SIG-M5 treated with dmso at 0.1 percent for 504 hours (cell line): ENCODE data around the gene DOCK3.
"Not testable (repeated sequence)": the region's sequence is repeated elsewhere in the genome, so short reads cannot be mapped to it uniquely, and the experiment has no call there.

Source experiments
- DNase-seq: peaks from one replicate; lab custom pipeline; 2025; ENCODE audit not compliant: unreplicated experiment; lab: John Stamatoyannopoulos, UW

DOCK3 gene

DNA sequence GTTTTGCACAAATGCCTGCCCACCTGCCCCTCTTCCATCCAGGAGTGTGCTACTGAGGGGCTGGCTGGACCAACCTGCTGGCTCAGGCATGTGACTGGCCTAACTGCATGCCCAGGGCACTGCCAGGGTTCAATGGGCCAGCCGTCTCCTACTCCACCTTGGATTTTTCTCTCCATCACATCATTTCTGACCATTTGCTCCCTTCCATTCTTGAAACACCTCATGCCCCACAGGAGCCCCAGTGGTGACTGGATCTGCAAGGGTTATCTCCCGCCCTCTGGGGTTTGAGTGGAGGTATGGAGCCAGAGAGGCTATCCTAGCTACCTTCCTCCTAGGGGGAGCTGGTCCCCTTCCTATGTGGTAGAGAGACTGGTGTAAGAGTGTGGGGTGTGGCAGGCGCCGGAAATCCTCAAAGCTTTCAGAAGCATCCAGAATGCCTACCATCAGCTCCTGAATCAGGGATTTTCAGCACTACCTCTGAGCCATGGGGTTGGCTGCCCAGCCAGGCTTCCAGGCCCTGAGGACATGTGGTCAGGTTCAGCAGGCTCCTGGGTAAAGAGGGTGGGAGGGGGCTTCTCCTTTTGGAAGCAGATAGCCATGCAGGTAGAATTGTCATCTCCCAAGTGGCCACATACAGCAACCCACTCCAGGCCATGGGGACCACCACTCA, 707.5 kb downstream of the DOCK3 start:
- no peak for DNase-seq

DNA sequence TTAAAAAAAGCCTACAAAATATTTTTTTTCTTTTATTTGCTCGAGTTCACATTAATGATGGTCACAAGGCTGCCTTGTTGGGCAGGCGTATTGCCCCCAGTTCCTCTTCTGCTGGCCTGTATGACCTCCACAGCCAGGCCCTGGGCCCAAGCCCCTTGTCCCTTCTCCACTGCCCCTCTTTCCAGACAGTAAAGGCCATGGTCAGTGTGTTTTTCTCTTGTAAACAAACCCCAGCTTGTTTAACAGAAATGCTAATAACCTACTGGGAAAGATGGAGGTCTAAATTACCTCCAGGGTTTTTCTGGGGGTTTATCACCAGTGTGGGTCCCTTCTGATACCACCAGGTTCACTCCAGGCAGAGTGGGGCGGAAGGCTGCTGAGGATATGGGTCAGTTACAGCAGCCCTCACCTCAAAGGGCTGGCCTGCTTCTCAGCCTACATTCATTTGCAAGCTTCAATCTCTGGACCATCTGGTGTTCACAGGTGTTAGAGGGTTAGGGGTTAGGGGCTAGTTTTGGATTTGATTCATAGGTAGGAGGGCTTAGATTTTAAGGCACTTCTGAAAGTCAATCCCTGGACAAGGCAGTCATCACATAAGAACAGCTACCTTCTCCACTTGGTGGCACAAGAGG, 708.3 kb downstream of the DOCK3 start:
- DNase-seq = no peak

GRCh38 chr3:51384055-51384725, 709.5 kb downstream of the DOCK3 start:
- DNase-seq = no peak

DNA sequence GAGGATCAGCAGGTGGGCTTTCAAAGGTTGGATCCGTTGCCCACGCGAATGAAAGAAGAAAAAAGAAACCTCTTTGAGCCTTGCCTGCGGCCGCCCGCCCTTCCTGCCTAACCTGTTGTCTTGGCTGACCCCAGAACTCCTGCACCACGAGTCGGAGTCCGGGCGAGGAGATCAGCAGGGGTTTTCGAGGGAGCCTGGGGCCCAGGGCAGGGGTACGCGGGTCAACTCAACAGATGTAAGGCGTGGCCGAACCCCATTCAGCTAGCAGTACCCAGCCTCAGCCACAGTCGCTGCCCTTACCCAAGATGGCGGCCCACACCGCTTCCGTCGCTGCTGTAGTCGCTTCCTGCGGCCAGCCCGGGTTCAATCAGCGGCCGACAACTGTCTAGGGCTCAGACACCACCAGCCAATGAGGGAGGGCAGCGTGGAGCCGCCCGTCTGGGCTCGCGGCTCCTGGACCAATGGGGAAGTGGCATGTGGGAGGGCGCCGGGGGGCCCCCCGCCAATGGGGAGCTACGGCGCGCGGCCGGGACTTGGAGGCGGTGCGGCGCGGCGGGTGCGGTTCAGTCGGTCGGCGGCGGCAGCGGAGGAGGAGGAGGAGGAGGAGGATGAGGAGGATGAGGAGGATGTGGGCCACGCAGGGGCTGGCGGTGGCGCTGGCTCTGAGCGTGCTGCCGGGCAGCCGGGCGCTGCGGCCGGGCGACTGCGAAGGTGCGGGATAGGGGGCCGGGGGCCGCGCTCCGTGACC, 710.2 kb downstream of the DOCK3 start, which contains the start of gene MANF:
Gene MANF, plus strand, starts transcription at position 566 of the 748 bp plus-strand sequence. Its CDS starts 52 bp downstream, at position 618.
- peak; percentile 97 for DNase-seq

DNA sequence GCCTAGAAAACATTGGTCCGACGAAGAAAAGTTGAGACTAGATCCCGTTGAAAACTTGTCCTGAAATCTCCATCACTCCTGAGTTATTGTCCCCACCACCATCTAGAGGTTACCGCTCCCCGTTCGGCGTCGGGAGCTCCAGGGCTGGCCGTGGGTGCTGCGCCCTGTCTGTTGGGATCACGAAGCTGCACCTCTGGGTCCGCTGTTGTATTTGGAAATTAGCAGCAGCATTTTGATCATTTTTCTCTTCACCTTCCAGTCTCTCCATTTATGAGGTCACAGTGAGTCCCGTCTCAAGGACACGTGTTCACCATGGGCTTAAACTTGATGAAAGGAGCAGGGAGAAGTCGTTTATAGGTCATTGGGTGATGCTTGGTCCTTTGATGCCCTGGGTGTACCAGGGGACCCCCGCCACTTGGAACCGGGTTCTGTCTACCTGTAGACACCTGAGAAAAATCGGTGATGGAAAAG, 710.9 kb downstream of the DOCK3 start:
- DNase-seq = no peak

DNA sequence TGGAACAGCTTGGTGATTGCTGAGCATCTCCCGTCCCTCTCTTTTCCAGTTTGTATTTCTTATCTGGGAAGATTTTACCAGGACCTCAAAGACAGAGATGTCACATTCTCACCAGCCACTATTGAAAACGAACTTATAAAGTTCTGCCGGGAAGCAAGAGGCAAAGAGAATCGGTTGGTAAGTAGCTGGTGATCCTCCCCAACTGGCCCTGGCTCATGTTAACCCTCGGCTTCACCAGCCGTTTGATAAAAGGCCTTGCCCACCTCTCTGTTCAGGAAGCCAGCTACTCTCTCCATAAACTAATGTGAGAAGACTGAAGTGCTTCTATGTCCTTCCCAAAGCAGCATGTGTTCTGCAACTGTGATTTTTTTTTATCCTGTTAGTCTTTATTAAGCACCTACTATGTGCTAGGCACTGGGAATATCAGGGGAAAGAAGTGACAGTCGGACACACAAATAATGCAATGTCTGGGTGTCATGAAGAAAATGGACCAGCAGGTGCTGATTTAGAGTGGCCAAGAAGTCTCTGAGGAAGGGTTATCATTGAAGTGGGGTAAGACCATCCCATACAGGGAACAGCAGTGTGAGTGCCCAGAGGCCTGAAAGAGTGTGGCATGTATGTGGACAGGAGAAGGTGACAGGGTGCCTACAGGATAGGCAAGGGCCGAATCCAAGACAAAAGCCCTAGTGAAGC, 711.6 kb downstream of the DOCK3 start:
- peak; percentile 40 for DNase-seq

DNA sequence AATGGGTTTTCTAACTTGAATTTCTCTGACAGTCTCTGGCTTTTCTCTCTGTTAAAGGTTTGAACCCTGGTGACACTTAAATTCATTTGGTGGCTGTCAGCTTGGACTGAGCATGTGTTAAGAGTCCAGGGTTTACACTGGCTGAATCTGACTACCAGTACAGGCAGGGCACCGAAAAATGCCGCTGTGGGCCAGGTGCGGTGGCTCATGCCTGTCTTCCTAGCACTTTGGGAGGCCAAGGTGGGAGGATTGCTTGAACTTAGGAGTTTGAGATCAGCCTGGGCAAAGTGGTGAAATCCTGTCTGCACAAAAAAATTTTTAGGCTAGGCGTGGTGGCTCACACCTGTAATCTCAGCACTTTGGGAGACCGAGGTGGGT, 712.1 kb downstream of the DOCK3 start:
- no peak for DNase-seq

- not testable (repeated sequence) for DNase-seq
These were observed 712.6 kb downstream of the DOCK3 start for GRCh38 chr3:51387281-51387680.

GRCh38 chr3:51388286-51389029, 713.7 kb downstream of the DOCK3 start:
- peak; percentile 85 for DNase-seq

GRCh38 chr3:51389423-51390183, 714.9 kb downstream of the DOCK3 start:
- peak; percentile 40 for DNase-seq

GRCh38 chr3:51390246-51391074, 715.7 kb downstream of the DOCK3 start:
- DNase-seq = no peak

- peak; percentile 94 for DNase-seq
These were observed 716.4 kb downstream of the DOCK3 start, which contains the start of gene RBM15B for GRCh38 chr3:51391075-51391565. Gene RBM15B, plus strand, starts transcription at chr3:51391285. Its CDS starts 115 bp downstream, at chr3:51391400.

GRCh38 chr3:51391566-51392354, 717.0 kb downstream of the DOCK3 start:
- no peak for DNase-seq

DNA sequence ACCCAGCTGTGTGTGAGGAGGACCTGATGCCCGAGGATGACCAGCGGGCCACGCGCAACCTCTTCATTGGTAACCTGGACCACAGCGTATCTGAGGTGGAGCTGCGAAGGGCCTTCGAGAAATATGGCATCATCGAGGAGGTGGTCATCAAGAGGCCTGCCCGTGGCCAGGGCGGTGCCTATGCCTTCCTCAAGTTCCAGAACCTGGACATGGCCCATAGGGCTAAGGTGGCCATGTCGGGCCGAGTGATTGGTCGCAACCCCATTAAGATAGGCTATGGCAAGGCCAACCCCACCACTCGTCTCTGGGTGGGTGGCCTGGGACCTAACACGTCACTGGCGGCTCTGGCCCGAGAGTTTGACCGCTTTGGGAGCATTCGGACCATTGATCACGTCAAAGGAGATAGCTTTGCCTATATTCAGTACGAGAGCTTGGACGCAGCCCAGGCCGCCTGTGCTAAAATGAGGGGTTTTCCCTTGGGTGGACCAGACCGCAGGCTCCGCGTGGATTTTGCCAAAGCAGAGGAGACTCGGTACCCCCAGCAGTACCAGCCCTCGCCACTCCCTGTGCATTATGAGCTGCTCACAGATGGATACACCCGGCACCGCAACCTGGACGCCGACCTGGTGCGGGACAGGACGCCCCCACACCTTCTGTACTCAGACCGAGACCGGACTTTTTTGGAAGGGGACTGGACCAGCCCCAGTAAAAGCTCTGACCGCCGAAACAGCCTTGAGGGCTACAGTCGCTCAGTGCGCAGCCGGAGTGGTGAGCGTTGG, 717.8 kb downstream of the DOCK3 start:
- DNase-seq = no peak

GRCh38 chr3:51393134-51393495, 718.4 kb downstream of the DOCK3 start:
- DNase-seq = no peak

DNA sequence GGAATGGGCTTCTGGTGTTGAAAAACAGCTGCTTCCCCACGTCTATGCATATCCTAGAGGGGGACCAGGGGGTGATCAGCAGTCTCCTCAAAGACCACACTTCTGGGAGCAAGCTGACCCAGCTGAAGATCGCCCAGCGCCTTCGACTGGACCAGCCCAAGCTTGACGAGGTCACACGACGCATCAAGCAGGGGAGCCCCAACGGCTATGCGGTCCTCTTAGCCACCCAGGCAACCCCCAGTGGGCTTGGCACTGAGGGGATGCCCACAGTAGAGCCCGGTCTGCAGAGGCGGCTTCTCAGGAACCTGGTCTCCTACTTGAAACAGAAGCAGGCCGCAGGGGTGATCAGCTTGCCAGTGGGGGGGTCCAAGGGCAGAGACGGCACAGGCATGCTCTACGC, 718.8 kb downstream of the DOCK3 start:
- DNase-seq = no peak

DNA sequence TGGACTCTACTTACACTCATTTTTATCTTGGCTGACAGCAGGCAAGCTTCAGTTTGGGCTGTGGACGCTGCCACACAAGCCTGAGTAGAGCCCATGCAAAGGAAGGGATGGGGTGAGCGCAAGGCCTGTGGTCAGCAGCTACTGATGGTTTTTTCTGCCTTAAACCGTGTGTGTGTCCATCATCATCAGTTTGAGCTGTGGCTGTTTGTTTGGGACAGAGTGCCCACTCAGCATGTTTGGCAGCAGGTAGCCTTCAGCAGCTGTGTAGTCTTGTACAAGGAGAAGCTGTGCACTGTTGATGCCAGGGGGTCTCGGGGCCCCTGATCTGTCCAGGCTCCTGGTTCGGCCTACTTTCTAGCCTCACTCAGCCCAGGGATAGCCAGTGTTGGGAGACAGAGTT, 719.8 kb downstream of the DOCK3 start:
- DNase-seq = no peak
